NOMO-1 treated with DMSO at 0.1 percent for 48 hours (cell line): ENCODE results near the gene SMYD3.

ENCODE experiments used
- DNase-seq: peaks from one replicate; lab custom pipeline; 2025; ENCODE audit not compliant: unreplicated experiment; lab: John Stamatoyannopoulos, UW

Gene SMYD3

DNA sequence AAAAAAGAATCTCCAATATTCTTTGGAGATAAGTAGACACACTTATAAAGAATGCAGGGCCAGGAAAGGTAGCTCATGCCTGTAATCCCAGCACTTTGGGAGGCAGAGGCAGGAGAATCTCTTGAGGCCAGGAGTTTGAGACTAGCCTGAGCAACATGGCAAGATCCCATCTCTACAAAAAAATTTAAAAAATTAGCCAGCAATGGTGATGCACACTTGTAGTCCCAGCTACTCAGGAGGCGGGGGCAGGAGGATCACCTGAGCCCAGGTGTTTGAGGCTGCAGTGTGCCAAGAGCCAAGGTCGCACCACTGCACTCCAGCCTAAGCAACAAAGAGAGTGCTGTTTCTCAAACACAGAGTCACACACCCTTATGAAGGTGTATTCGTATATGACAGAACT lies 385.0 kb downstream of the SMYD3 start:
- no peak for DNase-seq

DNA sequence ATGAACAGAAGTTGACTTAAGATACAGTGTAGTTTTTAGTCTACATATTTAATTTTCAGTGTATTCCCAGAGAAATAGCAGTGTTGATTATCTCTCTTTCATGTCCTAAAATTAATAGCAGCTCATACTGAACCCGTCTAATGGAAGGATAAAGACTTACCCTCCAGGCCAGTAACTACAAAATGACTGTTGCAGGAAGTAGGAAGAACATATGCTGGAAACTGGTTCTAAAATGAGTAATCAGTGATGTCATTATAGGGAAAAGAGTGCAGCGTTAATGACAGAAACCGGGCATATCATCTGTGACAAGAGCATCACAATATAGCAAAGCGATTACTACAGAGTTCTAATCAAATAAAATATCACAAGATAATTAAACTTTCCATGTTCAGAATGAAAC lies 385.5 kb downstream of the SMYD3 start:
- DNase-seq = no peak

DNA sequence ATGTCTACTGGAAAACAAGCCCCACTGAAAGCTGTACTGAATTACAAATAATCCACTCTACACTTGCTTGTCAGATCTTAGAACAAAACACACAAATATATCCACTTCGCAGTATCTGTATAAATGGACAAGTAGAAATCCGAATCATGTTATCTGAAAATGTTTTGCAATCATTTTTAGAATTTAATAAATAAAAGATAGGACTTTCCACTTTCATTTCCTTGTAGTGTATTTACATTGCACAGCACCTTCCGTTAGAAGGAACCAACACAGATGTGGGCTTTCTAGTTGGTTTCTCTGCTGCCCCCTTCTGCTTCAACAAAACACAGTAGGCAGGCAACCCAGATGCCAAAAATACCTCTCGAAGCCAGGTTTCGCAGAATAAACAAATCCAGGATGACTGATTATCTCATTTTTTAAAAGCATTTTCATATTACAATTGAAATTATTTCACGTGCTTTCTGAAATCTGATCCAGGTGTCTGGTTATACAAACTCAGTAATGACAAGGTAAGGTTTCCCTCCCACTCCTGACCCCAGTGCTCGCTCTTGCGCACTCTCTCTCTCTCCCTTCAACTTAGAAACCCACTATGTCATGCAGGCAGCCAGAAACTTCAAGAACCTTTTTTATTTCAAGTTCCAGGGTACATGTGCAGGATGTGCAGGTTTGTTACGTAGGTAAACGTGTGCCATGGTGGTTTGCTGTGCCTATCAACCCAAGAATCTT lies 389.9 kb downstream of the SMYD3 start:
- DNase-seq = peak; percentile 86

DNA sequence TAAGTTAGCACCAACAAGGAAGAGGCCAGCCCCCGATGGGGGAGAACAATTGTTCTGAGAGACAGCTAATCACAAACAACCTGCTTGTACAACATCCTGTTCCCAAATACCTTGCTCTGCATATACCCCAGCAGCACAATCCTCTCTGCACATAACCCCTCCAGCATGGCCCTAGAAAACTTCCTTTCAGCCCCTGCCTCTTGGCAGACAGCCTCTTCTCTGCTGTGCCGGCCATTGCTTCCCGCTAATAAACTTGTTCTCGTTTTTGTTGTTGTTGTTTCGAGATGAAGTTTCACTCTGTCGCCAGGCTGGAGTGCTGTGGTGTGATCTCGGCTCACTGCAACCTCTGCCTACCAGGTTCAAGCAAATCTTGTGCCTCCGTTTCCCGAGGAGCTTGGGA lies 392.7 kb downstream of the SMYD3 start:
- no peak for DNase-seq

DNA sequence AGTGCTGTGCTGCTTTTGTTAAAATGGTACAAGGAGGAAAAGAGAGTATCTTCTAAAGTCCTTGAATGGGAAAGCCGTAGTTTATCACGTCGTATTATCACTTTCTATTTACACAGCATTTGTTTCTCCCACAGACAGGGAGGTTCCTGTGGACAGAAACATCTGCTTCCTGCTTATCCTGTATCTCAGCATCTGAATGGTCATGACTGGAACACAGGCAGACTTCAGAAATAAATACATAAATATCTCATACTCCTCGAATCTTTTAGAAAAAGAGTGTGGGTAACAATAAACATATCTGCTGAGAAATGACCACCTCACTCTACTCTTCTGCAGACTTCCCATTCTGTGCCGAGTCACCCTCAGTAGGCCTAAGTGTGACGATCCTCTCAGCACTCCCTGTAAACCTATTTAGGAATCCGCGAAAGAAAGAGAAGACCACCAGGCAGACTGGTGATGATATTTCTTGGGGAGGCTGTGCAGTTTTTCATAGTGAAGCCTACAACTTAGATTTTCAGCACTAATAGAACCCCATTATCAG lies 393.5 kb downstream of the SMYD3 start:
- DNase-seq = peak; percentile 25

DNA sequence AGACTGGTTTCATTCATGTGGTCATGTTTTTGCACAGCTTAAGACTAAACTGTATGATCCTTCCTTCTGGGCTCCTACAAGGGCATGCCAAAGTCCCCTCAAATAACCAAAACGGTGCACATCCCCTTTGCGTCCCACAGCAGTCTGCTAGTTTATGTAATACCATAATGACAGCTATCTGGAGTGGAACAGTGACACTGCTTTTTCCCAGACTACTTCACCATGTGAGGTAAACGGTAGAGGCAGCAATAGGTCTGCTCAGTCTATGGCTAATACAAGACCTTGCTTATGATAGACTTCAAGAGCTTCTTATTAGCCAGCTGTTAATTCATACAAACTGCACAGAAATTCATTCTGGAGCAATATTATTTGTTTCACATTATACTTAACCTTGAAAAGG lies 395.5 kb downstream of the SMYD3 start:
- peak; percentile 69 for DNase-seq

DNA sequence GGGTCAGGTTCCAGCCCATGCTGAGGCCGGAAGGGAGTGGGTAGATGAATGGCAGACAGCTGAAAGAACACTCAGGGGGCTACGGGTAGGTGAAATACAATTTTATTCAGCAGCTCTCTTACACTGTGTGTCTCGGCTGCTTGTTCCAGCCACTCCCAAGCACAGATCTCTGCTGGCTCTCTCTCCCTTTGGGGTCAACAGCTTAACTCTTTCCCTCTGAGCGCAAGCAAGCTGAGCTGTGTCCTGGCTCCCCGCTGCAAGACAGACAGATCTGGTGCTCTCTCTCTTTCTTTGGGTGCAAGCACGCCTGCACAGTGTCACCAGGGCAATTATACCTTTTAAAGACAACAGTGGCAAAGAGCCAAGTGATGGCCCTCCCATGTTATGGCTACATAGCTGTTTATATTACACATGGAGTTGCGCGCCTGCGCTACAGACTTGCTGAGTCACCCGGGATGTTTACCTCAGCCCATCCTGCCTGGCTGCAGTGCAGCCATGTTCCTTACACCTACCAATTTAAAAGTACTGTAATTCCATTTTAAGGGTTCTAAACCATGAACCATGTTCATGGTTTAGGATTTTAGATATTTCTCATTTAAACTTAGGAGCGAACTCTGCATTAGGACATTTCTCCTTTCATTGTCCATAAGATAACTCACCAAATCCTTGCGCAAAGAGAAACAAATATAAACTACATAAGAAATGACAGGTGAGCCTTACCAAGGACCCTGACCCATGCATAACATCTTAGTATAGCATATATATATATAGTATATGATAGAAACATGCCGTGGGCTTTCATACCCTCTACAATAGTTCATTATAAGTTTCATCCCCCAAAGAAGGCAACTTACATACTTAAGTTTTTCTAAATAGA lies 396.5 kb downstream of the SMYD3 start:
- no peak for DNase-seq

DNA sequence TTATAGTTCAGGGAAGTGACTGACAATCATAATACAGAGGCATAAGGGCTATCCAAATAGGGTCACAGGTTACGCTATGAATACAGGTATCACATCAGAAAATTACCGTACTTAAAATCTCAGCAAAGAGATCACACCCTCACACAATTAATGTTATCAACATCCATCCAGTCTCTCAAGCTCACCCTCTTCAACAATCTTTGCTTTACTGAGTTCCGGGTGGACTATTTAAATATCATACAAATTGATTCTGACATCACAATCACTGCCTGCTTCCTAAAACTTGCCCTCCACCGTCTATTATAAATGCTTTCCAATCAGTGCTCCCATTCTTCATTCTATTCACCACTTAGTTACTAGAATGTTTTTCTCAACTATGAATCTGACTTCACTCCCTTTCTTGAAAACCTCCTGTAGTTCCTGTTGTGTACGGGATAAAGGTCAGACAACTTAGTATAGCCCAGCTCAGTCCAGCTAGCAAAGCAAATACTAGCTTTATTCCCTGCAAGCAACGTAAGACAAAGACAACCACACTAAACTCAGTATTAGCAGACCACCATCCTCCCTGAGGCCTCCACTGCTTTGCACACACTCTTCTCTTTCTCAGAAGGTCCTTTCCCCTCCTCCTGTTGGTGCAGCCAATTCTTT lies 398.7 kb downstream of the SMYD3 start:
- peak; percentile 40 for DNase-seq

DNA sequence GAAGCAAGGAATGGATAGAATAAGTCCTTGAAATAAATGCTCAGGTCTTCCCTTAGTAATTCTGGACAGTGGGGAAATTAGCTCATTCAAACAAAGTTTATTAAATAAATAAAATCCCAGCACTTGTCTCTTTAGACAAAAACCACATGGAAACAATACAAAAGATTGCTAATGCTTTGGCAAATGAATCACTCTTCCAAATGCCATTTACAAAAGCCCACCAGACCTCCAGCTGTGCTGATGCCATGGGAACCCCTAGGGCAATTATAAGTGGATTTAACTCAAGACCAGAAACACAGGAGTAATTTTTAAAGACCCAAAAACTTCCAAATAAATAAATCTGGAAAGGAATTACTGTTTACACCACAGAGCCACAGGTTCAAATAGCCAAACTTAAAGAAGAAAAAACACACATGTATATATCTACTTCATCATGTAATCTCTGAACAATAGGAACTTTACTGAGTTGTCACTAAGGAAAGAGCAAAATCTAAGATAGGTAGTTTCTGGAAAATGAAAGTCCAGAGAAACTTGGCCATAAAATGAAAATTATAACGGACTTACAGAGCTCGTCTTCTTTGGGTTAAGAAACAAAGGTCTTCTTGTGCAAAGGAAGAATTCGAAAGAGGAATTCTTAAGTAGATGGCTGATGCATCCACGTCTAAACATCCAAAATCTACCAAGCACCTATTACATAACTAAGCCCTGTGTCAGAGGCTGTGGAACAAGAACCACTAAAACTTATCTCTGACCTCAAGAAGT lies 399.4 kb downstream of the SMYD3 start:
- peak; percentile 76 for DNase-seq

DNA sequence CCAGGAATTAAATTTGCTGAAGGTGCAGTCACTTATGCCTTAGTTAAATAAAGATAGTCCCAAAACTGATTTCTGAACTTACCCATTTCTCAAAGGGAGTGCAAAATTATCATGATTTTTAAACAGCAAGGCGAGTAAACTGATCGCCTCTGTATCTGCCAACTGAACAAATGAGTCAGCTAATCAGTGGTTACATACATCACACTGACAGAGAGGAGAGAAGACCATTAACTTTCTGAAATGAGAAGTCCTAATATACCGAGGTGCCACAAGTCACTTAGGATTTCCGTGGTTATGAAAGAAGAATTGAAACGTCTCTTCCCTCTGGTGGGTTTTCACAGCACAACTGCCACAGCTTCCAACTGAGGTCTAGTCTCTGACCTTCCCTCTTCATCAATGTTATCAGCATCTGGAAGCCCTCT lies 400.7 kb downstream of the SMYD3 start:
- DNase-seq = peak; percentile 95

DNA sequence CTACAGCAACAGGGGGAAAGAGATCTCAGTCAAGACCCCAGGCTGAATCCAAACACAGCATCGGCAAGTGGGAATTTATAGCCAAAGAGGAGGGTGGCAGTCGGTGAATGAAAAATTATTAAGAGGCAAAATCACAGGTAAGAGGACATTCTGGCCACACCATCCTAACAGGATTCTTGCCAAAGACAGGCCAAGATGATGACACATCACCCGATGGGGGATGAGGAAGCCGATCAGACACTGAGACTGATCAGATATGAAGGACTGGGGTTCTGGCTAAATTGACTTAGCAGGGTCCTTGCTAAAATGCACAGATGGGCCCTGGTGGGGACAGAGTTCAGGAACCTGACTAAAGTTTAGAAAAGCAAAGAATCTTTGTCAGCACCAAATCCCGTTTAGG lies 402.2 kb downstream of the SMYD3 start:
- no peak for DNase-seq

DNA sequence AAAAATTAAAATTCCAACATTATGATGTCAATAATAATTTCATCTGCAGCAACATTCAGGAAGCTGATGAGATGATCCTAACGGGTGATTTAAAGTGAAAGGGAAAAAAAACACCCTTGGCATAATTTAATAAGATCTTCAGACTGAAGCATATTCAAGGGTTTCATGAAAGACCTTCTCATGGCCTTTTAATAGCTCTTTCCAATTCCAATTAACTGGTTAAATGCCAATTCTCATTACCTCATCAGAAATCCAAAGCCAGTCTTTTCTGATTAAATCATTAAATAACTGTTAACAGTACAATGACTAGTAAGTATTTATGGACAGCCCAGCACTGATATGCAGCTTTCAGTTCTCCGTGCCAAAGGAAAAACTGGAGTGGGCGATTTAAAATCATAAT lies 407.5 kb downstream of the SMYD3 start:
- DNase-seq = no peak

DNA sequence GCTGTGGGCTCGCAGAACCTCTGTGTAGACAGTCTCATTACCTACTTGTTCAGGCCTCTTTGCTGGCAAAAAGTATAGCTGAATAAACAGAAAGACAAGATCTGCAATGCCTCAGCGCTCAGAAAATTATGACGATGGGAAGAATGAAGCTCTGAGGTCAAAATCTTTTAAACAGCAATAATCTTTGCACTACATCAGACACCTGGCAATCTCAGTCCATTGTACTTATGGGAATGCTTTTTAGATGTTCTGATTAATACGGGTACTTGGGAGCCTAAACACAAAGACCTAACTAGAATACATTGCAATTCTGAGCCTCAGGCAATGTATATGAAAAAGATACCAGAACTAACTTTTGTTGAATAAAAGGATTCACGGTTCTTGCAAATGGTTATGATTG lies 410.7 kb downstream of the SMYD3 start:
- DNase-seq = no peak

DNA sequence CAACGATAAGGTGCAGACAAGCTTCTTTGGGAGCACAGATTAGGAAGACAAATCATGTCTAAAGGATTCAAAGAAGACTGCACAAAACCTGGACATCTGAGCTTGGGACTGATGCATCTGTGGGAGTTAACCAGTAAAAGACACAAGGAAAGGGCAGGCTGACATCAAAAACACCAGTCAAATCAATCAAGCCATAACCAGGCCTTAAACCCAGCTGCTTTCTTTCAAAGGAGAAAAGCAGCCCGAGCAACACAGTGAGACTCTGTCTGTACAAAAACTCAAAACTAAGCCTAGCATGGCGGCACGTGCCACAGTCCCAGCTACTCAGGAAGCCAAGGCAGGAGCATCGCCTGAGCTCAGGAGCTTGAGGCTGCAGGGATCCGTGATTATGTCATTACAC lies 411.6 kb downstream of the SMYD3 start:
- no peak for DNase-seq

DNA sequence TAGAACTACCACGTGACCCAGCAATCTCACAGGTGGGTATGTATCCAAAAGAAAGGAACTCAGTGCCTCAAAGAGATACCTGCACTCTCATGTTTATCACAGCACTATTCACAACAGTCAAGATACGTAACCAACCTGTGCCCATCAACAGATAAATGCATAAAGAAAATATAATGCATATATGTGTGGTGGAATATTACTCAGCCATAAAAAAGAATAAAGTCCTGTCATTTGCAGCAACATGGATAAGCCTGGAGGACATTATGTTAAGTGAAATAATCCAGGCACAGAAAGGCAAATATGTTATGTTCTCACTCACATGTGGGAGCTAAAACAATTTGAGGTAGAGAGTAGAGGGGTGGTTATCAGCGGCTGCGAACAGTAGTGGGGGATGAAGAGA lies 413.8 kb downstream of the SMYD3 start:
- DNase-seq = no peak

DNA sequence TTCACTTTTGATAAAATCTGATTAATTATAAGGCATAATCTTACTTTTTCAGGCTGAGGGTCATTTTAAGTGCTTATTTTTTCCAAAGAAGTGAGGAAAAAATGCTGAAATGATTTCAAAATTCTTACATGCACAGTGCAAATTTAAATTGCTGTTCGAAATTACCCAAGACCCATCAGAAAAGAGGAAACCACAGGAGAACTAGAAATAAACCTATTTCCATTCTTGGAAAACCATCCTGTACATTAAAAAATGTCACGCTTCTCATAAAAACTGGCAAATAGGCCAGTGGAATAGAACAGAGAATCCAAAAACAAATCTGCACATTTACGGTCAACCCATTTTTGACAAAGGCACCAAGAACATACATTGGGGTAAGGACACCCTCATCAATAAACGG lies 414.9 kb downstream of the SMYD3 start:
- DNase-seq = peak; percentile 78

DNA sequence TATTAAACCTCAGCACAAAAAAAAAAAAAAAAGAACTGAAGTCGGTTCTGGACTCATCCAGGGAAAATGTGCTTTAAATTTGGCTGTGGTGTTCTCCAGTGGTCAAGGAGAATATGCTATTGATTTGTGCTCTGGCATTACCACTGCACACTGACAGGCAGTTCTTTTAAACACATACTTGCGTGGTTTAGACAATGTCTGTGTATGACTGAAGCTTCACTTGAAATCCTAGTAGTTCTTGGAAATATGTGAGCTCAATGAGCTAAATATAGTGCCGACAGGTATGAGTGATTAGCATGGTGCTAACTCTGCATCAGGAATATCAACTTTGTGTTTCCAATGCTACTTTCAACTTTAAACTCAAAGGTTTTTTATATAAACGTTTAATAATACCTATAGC lies 415.6 kb downstream of the SMYD3 start:
- DNase-seq = no peak

DNA sequence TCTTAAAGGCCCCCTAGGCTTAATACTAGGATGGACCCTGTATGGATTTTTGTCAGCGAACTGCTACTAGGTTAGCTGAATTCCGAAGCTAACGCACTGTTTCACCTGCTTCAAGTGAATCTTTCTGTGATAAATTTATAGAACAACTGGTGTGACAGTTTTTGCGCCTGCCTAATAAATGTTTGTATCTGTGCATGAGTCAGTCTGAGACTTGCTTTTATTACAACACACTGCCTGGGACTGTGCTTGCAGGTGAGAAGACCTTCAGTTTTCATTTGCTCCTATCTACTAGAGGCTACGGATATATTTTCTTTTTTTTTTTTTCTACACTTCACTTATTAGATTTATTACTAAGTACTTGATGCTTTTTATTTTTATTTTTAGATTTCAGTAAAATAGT lies 420.9 kb downstream of the SMYD3 start:
- DNase-seq = no peak

DNA sequence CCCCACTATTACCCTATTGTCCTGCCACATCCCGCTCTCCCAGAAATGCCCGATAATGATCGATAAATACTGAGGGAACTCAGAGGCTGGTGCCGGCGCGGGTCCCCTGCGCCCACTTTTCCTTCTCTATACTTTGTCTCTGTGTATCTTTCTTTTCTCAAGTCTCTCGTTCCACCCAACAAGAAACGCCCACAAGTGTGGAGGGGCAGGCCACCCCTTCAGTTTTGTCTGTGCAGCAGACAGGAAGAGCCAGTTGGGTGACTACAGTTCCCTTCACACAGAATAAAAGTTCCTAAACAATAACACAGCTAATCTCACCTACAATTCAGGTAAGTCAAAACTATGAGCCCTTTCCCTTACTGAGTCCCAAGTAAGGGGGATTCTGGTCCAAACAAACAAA lies 423.7 kb downstream of the SMYD3 start:
- no peak for DNase-seq

DNA sequence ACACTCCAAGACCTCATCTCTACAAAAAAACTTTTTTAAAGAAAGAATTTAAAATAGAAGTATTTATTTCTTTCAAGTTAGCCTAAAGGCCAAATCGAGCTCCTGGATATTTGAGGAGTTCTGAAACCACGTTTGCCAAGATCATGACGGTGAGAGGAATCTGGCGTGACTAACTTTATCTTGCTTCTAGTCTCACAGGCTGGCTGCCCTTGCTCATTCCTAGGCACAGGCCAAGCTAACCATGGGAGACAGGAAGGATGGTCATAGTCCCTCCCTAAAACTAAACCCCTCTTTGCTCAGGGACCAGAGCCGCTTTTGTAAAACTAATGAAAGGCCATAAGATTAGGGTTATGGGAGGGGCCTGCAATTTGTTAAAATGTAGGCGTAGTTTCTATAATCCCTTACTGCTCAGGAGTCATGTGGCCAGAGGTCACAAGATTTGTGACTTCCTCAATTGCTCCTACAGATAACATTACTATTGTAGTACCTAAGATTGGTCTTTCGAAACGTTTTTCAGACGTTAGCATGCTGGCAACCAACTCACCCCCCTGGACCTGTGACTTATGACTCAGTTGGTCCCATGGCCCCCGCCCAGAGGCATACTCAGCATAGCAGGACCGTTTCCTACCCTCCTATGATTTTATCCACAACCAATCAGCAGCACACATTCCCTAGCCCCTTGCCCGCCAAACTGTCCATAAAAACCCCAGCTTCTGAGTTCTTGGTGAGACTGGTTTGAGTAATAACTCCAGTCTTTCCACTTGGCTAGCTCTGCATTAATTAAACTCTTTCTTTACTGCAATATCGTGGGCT lies 425.0 kb downstream of the SMYD3 start:
- DNase-seq = peak; percentile 23
